HL-60 (cell line): Measurements from ENCODE around the gene FAM209A.

ENCODE experiments used
- GABPA ChIP-seq: IDR thresholded peaks from 2 replicates; pipeline ENCODE4 v1.6.1; 2012; ENCODE audit warnings: low read depth
- POLR2AphosphoS5 ChIP-seq: IDR thresholded peaks from 2 replicates; pipeline ENCODE4 v1.6.1; 2012; ENCODE audit warnings: low read depth
- SPI1 ChIP-seq: IDR thresholded peaks from 2 replicates; pipeline ENCODE4 v1.6.1; 2012; ENCODE audit warnings: low read depth, mild to moderate bottlenecking, borderline replicate concordance
- TF ChIP-seq, protein P1 (sequence below): IDR thresholded peaks from one replicate; pipeline ENCODE4 v1.5.1; 2011; ENCODE audit warnings: low read length, control low read depth, inconsistent platforms; ENCODE audit not compliant: insufficient read depth

DNA sequence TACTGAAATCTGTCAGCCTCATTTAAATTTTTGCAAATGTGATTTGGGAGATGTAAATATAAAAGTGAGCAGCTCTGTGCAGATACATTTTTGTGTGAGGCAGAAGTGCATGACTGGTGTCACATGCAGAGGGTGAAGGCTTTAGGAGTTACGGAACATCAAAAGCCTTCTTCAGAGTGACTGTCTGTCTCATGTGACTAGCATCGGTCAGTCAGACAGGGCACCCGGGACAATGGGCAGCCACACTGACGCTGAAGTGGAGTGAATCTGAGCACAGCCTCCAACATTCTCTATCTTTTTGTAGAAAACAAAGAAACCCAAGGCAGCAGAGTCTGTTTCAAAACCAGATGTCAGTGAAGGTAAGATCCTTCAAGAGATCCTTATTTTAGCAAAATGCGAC lies 7.9 kb upstream of the FAM209A start:
- TF ChIP-seq, protein P1, sequence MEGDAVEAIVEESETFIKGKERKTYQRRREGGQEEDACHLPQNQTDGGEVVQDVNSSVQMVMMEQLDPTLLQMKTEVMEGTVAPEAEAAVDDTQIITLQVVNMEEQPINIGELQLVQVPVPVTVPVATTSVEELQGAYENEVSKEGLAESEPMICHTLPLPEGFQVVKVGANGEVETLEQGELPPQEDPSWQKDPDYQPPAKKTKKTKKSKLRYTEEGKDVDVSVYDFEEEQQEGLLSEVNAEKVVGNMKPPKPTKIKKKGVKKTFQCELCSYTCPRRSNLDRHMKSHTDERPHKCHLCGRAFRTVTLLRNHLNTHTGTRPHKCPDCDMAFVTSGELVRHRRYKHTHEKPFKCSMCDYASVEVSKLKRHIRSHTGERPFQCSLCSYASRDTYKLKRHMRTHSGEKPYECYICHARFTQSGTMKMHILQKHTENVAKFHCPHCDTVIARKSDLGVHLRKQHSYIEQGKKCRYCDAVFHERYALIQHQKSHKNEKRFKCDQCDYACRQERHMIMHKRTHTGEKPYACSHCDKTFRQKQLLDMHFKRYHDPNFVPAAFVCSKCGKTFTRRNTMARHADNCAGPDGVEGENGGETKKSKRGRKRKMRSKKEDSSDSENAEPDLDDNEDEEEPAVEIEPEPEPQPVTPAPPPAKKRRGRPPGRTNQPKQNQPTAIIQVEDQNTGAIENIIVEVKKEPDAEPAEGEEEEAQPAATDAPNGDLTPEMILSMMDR, result no peak
- TF ChIP-seq POLR2AphosphoS5 (no peak), GABPA (no peak), SPI1 (no peak)
